Glutamatergic neuron (in vitro differentiated cells): ENCODE results near the gene PRB3. TPM values are rescaled to one million over a fixed set of nuclear protein-coding genes. Genes with fewer than 3 reads are reported as not detected.

Experiments
- DNase-seq: peaks from one replicate; pipeline ENCODE4 v3.0.0; 2022
- H3K27ac Mint-ChIP-seq: one replicate; pipeline ENCODE4 v1.8.0; 2020; ENCODE audit warnings: mild to moderate bottlenecking, mixed read lengths, inconsistent platforms; ENCODE audit not compliant: unreplicated experiment
- H3K27me3 Mint-ChIP-seq: one replicate; pipeline ENCODE4 v1.8.0; 2020; ENCODE audit warnings: mild to moderate bottlenecking, moderate library complexity, mixed read lengths, inconsistent platforms; ENCODE audit not compliant: unreplicated experiment
- H3K36me3 Mint-ChIP-seq: one replicate; pipeline ENCODE4 v1.8.0; 2020; ENCODE audit warnings: mild to moderate bottlenecking, mixed read lengths, inconsistent platforms; ENCODE audit not compliant: unreplicated experiment
- H3K4me1 Mint-ChIP-seq: one replicate; pipeline ENCODE4 v1.8.0; 2020; ENCODE audit warnings: mild to moderate bottlenecking, low read depth, mixed read lengths, inconsistent platforms; ENCODE audit not compliant: unreplicated experiment
- H3K4me3 Mint-ChIP-seq: one replicate; pipeline ENCODE4 v1.8.0; 2020; ENCODE audit warnings: mild to moderate bottlenecking, mixed read lengths, inconsistent platforms; ENCODE audit not compliant: unreplicated experiment
- H3K9me3 Mint-ChIP-seq: one replicate; pipeline ENCODE4 v1.8.0; 2020; ENCODE audit warnings: mild to moderate bottlenecking, moderate library complexity, mixed read lengths, inconsistent platforms; ENCODE audit not compliant: unreplicated experiment
- CTCF ChIP-seq: fragments of 200-600 bp; sonication (generic); IDR thresholded peaks from one replicate; pipeline ENCODE4 v1.5.0; 2021; ENCODE audit not compliant: partially characterized antibody, unreplicated experiment
- total RNA-seq: library from RNA; stranded (reverse); fragmentation: NEBNext Ultra II Directional; extraction: Animal tissue kit (Norgen Biotek cat#: 25700); gene quantifications from one replicate; pipeline ENCODE4 v1.2.1, GENCODE V29; 2021; ENCODE audit not compliant: unreplicated experiment

The PRB3 gene
- total RNA-seq, 1 donor from 2014 or later: not detected

GRCh38 chr12:11246489-11246888, 23.0 kb downstream of the PRB3 start:
- Mint-ChIP-seq H3K27me3 (no peaks in the 10 kb centered on the region), H3K4me1 (no peaks in the 10 kb centered on the region), H3K4me3 (no peak overlapping the region), H3K36me3 (no peaks in the 10 kb centered on the region), H3K9me3 (no peaks in the 10 kb centered on the region), H3K27ac (no peak overlapping the region)
- no peak for TF ChIP-seq CTCF
- DNase-seq: no peak

GRCh38 chr12:11242656-11243055, 26.9 kb downstream of the PRB3 start:
- H3K4me1 Mint-ChIP-seq: no peaks in the 10 kb centered on the region
- no peaks in the 10 kb centered on the region for H3K9me3 Mint-ChIP-seq

GRCh38 chr12:11240348-11240930, 29.1 kb downstream of the PRB3 start:
- no peak overlapping the region for H3K4me3 Mint-ChIP-seq
- no peak overlapping the region for H3K27ac Mint-ChIP-seq

More at GRCh38 chr12:11242656-11243055, 26.9 kb downstream of the PRB3 start:
- no peak for TF ChIP-seq CTCF
- H3K27me3 Mint-ChIP-seq: no peaks in the 10 kb centered on the region
- no peak for DNase-seq
- H3K27ac Mint-ChIP-seq: no peak overlapping the region
- no peaks in the 10 kb centered on the region for H3K36me3 Mint-ChIP-seq
- no peak overlapping the region for H3K4me3 Mint-ChIP-seq

DNA sequence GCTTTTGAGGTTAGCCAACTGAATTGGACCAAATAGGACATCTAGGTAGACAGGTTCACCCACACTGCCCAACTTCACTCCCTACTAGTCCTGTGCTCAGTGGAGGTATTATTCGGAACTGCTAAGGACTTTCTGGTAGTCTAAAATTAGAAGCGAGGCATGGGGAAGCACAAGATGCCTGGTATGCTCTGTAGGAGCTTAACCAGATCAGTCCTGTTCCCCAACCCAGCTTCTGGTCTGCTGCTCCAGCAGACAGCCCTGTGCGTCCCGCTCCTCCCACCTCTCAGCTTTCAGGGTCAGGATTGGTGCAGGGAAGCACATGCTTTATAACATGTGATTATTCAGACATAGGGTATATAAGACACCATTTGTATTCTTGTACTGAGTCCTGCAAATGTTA, 31.2 kb downstream of the PRB3 start:
- Mint-ChIP-seq H3K27ac (no peak overlapping the region), H3K4me1 (no peaks in the 10 kb centered on the region)

More at GRCh38 chr12:11240348-11240930, 29.1 kb downstream of the PRB3 start:
- Mint-ChIP-seq H3K27me3 (no peaks in the 10 kb centered on the region), H3K4me1 (no peaks in the 10 kb centered on the region), H3K36me3 (no peaks in the 10 kb centered on the region), H3K9me3 (no peaks in the 10 kb centered on the region)
- no peak for DNase-seq
- no peak for TF ChIP-seq CTCF

GRCh38 chr12:11233532-11233931, 36.0 kb downstream of the PRB3 start:
- no peaks in the 10 kb centered on the region for H3K36me3 Mint-ChIP-seq

More for the DNA sequence above, 31.2 kb downstream of the PRB3 start:
- no peak for TF ChIP-seq CTCF
- DNase-seq: no peak
- no peak overlapping the region for H3K4me3 Mint-ChIP-seq
- no peaks in the 10 kb centered on the region for H3K27me3 Mint-ChIP-seq
- no peaks in the 10 kb centered on the region for H3K9me3 Mint-ChIP-seq
- H3K36me3 Mint-ChIP-seq: no peaks in the 10 kb centered on the region

More at GRCh38 chr12:11233532-11233931, 36.0 kb downstream of the PRB3 start:
- Mint-ChIP-seq H3K27me3 (no peaks in the 10 kb centered on the region), H3K4me1 (no peaks in the 10 kb centered on the region), H3K27ac (no peak overlapping the region), H3K9me3 (no peaks in the 10 kb centered on the region), H3K4me3 (no peak overlapping the region)
- no peak for DNase-seq
- no peak for TF ChIP-seq CTCF
